NCI-H460 (cell line): ENCODE results near the gene SIRT4. TPM values are rescaled to one million over a fixed set of nuclear protein-coding genes. Genes with fewer than 3 reads are reported as not detected.
"Not testable (repeated sequence)": the region's sequence is repeated elsewhere in the genome, so short reads cannot be mapped to it uniquely, and the experiment has no call there.

Experiments
- DNase-seq: peaks from one replicate; pipeline ENCODE4 v3.0.0-alpha.2; 2016; ENCODE audit warnings: low read depth; ENCODE audit errors: extremely low read depth
- polyA plus RNA-seq: library from polyadenylated mRNA; depleted of rRNA; stranded (reverse); fragments of >200 nt; gene quantifications from 2 replicates; pipeline ENCODE4 v1.2.3, GENCODE V29; 2014; cell fraction: nucleus; rRNA removed
- total RNA-seq: library from RNA; depleted of rRNA; stranded (reverse); fragments of >200 nt; shearing (Covaris generic); gene quantifications from 2 replicates; pipeline ENCODE4 v1.2.3, GENCODE V29; 2014; rRNA removed

The SIRT4 gene
- 0.97 and 1.7 TPM in 2 replicates for total RNA-seq
- polyA plus RNA-seq = 0.11 and 3.4 TPM in 2 replicates

- peak; percentile 95 for DNase-seq
Measured at GRCh38 chr12:120301962-120302815, at the start of gene SIRT4. TSS of gene SIRT4 (plus strand) at chr12:120302321. CDS start at chr12:120303562, 1,241 bp downstream.

GRCh38 chr12:120253313-120253712 is 48.8 kb upstream of the SIRT4 start:
- DNase-seq = not testable (repeated sequence)

- DNase-seq = no peak
Measured at GRCh38 chr12:120254809-120255208, 47.3 kb upstream of the SIRT4 start.

GRCh38 chr12:120257041-120257821 is 44.9 kb upstream of the SIRT4 start:
- DNase-seq = no peak

- DNase-seq = no peak
Measured at GRCh38 chr12:120258323-120258896, 43.7 kb upstream of the SIRT4 start.

- no peak for DNase-seq
Measured at GRCh38 chr12:120259418-120260202, 42.5 kb upstream of the SIRT4 start.

- DNase-seq = no peak
Measured at GRCh38 chr12:120260607-120261006, 41.5 kb upstream of the SIRT4 start.

GRCh38 chr12:120261951-120262851 is 39.9 kb upstream of the SIRT4 start:
- peak; percentile 47 for DNase-seq

GRCh38 chr12:120262852-120263747 is 39.0 kb upstream of the SIRT4 start:
- no peak for DNase-seq

GRCh38 chr12:120263748-120264085 is 38.4 kb upstream of the SIRT4 start:
- DNase-seq = no peak

- DNase-seq = no peak
Measured at GRCh38 chr12:120264086-120264903, 37.8 kb upstream of the SIRT4 start.

- DNase-seq = no peak
Measured at GRCh38 chr12:120264904-120265472, 37.1 kb upstream of the SIRT4 start.

- DNase-seq = peak; percentile 76
Measured at GRCh38 chr12:120265473-120266179, 36.5 kb upstream of the SIRT4 start, which contains the start of gene PXN. TSS of gene PXN (minus strand) at chr12:120265730. CDS start at chr12:120265629, 101 bp downstream.

- no peak for DNase-seq
Measured at GRCh38 chr12:120266180-120266870, 35.8 kb upstream of the SIRT4 start.

- DNase-seq = no peak
Measured at GRCh38 chr12:120267736-120268135, 34.4 kb upstream of the SIRT4 start.

GRCh38 chr12:120276734-120277133 is 25.4 kb upstream of the SIRT4 start:
- DNase-seq = no peak
